ENCODE measurements around the gene PHF21A.

The PHF21A gene

GRCh38 chr11:45933846-45934579 is 187.2 kb downstream of the PHF21A start:
- DNase-seq (ENCODE audit: low spot score): no peak

GRCh38 chr11:45933131-45933831 is 188.0 kb downstream of the PHF21A start:
- DNase-seq (ENCODE audit: low spot score): no peak

- DNase-seq (ENCODE audit: low spot score): no peak
Observed at GRCh38 chr11:45932217-45932616, 189.0 kb downstream of the PHF21A start.

GRCh38 chr11:45931739-45932138 is 189.5 kb downstream of the PHF21A start:
- no peak for DNase-seq (ENCODE audit: low spot score)

GRCh38 chr11:45930951-45931570 is 190.2 kb downstream of the PHF21A start:
- no peak for DNase-seq (ENCODE audit: low spot score)

GRCh38 chr11:45930031-45930794 is 191.0 kb downstream of the PHF21A start:
- DNase-seq (ENCODE audit: low spot score): no peak

GRCh38 chr11:45929486-45930030 is 191.7 kb downstream of the PHF21A start:
- DNase-seq (ENCODE audit: low spot score): no peak

- no peak for DNase-seq (ENCODE audit: low spot score)
Observed at GRCh38 chr11:45928535-45929215, 192.6 kb downstream of the PHF21A start.

GRCh38 chr11:45927684-45928413 is 193.4 kb downstream of the PHF21A start:
- no peak for DNase-seq (ENCODE audit: low spot score)

GRCh38 chr11:45927332-45927683 is 193.9 kb downstream of the PHF21A start:
- DNase-seq (ENCODE audit: low spot score): no peak

- DNase-seq (ENCODE audit: low spot score): no peak
Observed at GRCh38 chr11:45926536-45927331, 194.5 kb downstream of the PHF21A start.

- no peak for DNase-seq (ENCODE audit: low spot score)
Observed at GRCh38 chr11:45926001-45926401, 195.3 kb downstream of the PHF21A start.

- DNase-seq (ENCODE audit: low spot score): no peak
Observed at GRCh38 chr11:45925550-45925949, 195.7 kb downstream of the PHF21A start.

GRCh38 chr11:45924927-45925326 is 196.3 kb downstream of the PHF21A start:
- no peak for DNase-seq (ENCODE audit: low spot score)

- no peak for DNase-seq (ENCODE audit: low spot score)
Observed at GRCh38 chr11:45924036-45924915, 197.0 kb downstream of the PHF21A start.

- no peak for DNase-seq (ENCODE audit: low spot score)
Observed at GRCh38 chr11:45922425-45923082, 198.7 kb downstream of the PHF21A start, which contains the start of gene LARGE2. TSS of gene LARGE2 (plus strand) at chr11:45922656. CDS start at chr11:45922883, 227 bp downstream.

GRCh38 chr11:45921561-45922424 is 199.5 kb downstream of the PHF21A start:
- DNase-seq (ENCODE audit: low spot score): no peak
